ENCODE data around the gene ZKSCAN4.

DNA sequence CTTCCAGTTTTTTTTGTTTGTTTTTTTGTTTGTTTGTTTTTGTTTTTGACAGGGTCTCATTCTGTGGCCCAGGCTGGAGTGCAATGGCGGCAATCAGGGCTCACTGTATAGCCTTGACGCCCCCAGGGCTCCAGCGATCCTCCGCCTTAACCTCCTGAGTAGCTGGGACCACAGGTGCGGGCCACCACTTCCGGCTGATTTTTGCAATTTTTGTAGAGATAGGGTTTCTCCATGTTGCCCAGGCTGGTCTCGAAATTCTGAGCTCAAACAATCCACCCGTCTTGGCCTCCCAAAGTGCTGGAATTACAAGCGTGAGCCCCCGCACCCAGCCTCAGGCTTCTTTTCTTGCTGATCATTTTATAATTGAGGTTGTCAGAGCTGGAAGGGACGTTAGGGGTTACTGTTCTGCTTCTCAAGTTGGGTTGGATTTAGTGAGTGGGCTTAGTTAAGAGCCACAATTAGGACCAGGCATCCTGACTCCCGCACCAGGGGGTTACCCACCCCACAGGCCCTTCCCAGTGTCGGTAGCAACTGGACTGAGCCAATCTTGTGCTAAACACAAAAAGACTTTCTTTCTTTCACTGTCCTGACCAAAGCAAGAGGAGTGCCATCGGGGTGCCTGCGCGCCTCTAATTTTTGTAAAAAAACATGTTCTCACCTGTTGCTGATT lies 40.1 kb downstream of the ZKSCAN4 start:
- TF ChIP-seq TP53 (CRISPR knock-in tag; IDR thresholded peaks at IDR 0.05): no peak
- TF ChIP-seq, protein P1, sequence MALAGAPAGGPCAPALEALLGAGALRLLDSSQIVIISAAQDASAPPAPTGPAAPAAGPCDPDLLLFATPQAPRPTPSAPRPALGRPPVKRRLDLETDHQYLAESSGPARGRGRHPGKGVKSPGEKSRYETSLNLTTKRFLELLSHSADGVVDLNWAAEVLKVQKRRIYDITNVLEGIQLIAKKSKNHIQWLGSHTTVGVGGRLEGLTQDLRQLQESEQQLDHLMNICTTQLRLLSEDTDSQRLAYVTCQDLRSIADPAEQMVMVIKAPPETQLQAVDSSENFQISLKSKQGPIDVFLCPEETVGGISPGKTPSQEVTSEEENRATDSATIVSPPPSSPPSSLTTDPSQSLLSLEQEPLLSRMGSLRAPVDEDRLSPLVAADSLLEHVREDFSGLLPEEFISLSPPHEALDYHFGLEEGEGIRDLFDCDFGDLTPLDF (CRISPR knock-in tag; IDR thresholded peaks at IDR 0.05): no peak
- TF ChIP-seq, protein P2, sequence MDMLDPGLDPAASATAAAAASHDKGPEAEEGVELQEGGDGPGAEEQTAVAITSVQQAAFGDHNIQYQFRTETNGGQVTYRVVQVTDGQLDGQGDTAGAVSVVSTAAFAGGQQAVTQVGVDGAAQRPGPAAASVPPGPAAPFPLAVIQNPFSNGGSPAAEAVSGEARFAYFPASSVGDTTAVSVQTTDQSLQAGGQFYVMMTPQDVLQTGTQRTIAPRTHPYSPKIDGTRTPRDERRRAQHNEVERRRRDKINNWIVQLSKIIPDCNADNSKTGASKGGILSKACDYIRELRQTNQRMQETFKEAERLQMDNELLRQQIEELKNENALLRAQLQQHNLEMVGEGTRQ (CRISPR knock-in tag; IDR thresholded peaks at IDR 0.05): no peak
- TF ChIP-seq GRHL2 (CRISPR knock-in tag; IDR thresholded peaks at IDR 0.05; ENCODE audit: insufficient replicate concordance, severe bottlenecking): no peak
- no peak for TF ChIP-seq ZNF263 (CRISPR knock-in tag; IDR thresholded peaks at IDR 0.05; ENCODE audit: low read depth)
- TF ChIP-seq, protein P3, sequence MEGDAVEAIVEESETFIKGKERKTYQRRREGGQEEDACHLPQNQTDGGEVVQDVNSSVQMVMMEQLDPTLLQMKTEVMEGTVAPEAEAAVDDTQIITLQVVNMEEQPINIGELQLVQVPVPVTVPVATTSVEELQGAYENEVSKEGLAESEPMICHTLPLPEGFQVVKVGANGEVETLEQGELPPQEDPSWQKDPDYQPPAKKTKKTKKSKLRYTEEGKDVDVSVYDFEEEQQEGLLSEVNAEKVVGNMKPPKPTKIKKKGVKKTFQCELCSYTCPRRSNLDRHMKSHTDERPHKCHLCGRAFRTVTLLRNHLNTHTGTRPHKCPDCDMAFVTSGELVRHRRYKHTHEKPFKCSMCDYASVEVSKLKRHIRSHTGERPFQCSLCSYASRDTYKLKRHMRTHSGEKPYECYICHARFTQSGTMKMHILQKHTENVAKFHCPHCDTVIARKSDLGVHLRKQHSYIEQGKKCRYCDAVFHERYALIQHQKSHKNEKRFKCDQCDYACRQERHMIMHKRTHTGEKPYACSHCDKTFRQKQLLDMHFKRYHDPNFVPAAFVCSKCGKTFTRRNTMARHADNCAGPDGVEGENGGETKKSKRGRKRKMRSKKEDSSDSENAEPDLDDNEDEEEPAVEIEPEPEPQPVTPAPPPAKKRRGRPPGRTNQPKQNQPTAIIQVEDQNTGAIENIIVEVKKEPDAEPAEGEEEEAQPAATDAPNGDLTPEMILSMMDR (IDR thresholded peaks at IDR 0.05): no peak
- TF ChIP-seq, protein P4, sequence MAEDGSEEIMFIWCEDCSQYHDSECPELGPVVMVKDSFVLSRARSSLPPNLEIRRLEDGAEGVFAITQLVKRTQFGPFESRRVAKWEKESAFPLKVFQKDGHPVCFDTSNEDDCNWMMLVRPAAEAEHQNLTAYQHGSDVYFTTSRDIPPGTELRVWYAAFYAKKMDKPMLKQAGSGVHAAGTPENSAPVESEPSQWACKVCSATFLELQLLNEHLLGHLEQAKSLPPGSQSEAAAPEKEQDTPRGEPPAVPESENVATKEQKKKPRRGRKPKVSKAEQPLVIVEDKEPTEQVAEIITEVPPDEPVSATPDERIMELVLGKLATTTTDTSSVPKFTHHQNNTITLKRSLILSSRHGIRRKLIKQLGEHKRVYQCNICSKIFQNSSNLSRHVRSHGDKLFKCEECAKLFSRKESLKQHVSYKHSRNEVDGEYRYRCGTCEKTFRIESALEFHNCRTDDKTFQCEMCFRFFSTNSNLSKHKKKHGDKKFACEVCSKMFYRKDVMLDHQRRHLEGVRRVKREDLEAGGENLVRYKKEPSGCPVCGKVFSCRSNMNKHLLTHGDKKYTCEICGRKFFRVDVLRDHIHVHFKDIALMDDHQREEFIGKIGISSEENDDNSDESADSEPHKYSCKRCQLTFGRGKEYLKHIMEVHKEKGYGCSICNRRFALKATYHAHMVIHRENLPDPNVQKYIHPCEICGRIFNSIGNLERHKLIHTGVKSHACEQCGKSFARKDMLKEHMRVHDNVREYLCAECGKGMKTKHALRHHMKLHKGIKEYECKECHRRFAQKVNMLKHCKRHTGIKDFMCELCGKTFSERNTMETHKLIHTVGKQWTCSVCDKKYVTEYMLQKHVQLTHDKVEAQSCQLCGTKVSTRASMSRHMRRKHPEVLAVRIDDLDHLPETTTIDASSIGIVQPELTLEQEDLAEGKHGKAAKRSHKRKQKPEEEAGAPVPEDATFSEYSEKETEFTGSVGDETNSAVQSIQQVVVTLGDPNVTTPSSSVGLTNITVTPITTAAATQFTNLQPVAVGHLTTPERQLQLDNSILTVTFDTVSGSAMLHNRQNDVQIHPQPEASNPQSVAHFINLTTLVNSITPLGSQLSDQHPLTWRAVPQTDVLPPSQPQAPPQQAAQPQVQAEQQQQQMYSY (CRISPR knock-in tag; IDR thresholded peaks at IDR 0.05): no peak
